Uterus (tissue), 2 donors: ENCODE data around the gene RNF121.
"Not testable (repeated sequence)": the region's sequence is repeated elsewhere in the genome, so short reads cannot be mapped to it uniquely, and the experiment has no call there.

Source experiments
- CTCF ChIP-seq, 4 experiments: fragments of 200-600 bp in 2 of 4; fragments of 450-650 bp in 2 of 4; sonication (generic) in 2 of 4; IDR thresholded peaks; one replicate each; pipeline ENCODE4 v1.5.1; 2016 to 2019; ENCODE audit warnings: antibody characterized with exemption in 4 of 4, mild to moderate bottlenecking in 2 of 4, moderate library complexity in 1 of 4
- POLR2A ChIP-seq, 2 donors: fragments of 450-650 bp; IDR thresholded peaks; one replicate each; pipeline ENCODE4 v1.6.1; 2016; ENCODE audit warnings: antibody characterized with exemption in 2 of 2, mild to moderate bottlenecking in 1 of 2, moderate library complexity in 1 of 2

- TF ChIP-seq CTCF, POLR2A (IDR thresholded peaks at IDR 0.05): not testable (repeated sequence)
Observed at GRCh38 chr11:71889181-71889872, 39.5 kb upstream of the RNF121 start.
